ENCODE data around the gene APIP.

- TF ChIP-seq POLR2AphosphoS5 (IDR thresholded peaks at IDR 0.05): no peak
- no peak for TF ChIP-seq POLR2A (IDR thresholded peaks at IDR 0.05)
- no peak for TF ChIP-seq EP300 (IDR thresholded peaks at IDR 0.05)
- no peak for TF ChIP-seq CTCF (IDR thresholded peaks at IDR 0.05)
Observed at GRCh38 chr11:34844463-34845112, 71.6 kb downstream of the APIP start.

All from sigmoid colon (tissue), 4 donors.